KOPT-K1 (cell line): ENCODE measurements around the gene SLC44A1.

Experiments used
- H3K27ac ChIP-seq: fragments of 200-600 bp; sonication (generic); 2 replicates; pipeline ENCODE4 v1.5.1; 2016; ENCODE audit warnings: antibody characterized with exemption, mild to moderate bottlenecking, low read depth, low read length; ENCODE audit not compliant: poor library complexity, severe bottlenecking
- H3K36me3 ChIP-seq: fragments of 200-600 bp; sonication (generic); 2 replicates; pipeline ENCODE4 v1.5.1; 2017; ENCODE audit warnings: antibody characterized with exemption, mild to moderate bottlenecking, low read length, moderate library complexity; ENCODE audit not compliant: insufficient read depth
- H3K9me3 ChIP-seq: fragments of 200-600 bp; sonication (generic); 2 replicates; pipeline ENCODE4 v1.5.1; 2017; ENCODE audit warnings: antibody characterized with exemption, low read length, mild to moderate bottlenecking; ENCODE audit not compliant: insufficient read depth, poor library complexity, severe bottlenecking

Gene SLC44A1

DNA sequence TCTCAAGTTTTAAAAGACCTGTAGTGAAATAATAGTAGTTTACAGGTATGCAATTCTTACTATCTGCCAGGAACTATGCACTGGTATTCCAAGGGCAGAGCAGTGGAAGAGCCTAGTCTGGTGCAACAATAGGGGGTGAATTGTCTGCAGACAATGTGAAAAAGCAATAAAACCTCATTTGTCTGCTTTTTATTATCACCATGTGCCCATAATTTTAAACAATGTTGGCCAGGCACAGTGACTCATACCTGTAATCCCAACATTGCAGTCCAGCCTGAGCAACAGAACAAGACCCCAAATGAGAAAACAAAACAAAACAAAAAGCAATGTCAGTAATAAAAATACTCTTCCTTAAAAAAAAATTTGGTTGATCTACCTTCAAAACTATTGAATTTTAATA lies 12.2 kb upstream of the SLC44A1 start:
- Histone ChIP-seq H3K27ac (no peak overlapping the region), H3K36me3 (no peaks in the 10 kb centered on the region), H3K9me3 (no peaks in the 10 kb centered on the region)

DNA sequence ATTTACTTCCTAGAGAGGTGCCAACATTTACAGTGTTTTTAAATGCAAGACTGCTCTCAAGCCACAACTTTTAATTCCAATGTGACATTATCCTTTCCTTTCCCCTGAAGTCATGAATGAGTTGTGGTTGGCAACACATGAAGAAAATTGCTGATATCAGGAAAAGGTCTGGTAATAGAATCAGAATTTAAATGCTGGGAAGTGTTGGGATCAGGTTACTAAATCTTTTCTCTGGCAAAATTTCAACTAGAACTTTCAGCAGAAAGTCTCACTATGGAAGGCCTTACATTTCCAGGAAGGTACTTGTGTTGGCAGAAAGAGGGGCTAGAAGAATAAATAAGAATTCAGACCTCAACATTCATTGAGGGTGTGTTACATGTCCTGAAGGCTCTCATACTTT lies 10.6 kb upstream of the SLC44A1 start:
- Histone ChIP-seq H3K27ac (no peak overlapping the region), H3K9me3 (no peaks in the 10 kb centered on the region), H3K36me3 (no peaks in the 10 kb centered on the region)

DNA sequence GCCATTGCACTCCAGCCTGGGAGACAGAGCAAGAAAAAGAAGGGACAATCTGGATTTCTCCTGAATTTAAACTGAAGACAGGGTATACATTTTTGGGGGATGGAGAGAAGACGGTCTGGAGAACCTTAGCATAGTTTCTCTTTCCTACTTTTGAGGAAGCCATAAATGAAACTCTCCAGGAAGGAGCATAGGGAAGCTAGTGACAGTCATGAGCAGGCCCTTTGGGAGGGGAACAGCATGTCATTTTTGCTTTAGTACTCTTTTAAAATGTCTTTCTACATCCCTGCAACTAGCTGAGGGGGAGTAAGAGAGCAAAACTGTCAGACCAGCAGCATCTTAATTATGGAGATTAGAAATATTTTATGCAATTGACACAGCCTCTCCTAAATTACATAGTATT lies 8.2 kb upstream of the SLC44A1 start:
- H3K36me3 ChIP-seq, result no peaks in the 10 kb centered on the region
- no peak overlapping the region for H3K27ac ChIP-seq
- H3K9me3 ChIP-seq, result no peaks in the 10 kb centered on the region

DNA sequence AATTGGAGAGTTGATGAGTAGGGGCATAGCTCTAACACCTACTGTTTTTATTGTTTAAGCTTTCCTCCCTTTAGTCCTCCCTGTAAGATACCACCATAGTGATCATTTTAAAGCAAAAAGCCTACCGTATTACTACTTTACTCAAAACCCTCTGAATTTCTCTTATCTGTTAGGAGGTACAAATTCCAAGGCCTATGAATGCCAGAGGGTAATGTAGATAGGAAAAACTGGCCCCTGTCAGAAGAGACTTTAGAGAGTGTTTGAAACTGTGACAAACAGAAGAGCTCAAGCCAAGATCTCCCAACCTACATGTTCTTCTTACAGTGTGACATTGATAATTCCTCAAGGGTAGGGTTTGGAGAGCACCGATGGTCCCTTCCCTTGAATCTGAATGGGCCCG lies 7.2 kb upstream of the SLC44A1 start:
- no peaks in the 10 kb centered on the region for H3K9me3 ChIP-seq
- no peak overlapping the region for H3K27ac ChIP-seq
- H3K36me3 ChIP-seq, result no peaks in the 10 kb centered on the region

DNA sequence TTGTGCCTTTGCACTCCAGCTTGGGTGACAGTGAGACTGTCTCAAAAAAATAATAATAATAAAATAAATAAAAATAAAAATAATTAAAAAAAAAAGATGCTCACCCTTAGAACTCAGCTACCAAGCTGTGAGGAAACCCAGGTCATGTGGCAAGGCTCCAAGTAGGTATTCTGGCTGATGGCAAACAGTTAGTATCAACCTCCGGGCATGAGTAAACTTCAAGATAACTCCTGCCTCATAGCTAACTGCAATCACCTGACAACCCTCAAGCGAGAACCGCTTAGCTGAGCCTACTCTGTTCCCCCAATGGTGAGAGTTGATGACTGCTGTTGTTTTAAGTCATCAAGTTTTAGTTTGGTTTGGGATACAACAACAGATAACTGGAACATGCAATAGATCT lies 6.1 kb upstream of the SLC44A1 start:
- Histone ChIP-seq H3K36me3 (no peaks in the 10 kb centered on the region), H3K27ac (no peak overlapping the region), H3K9me3 (no peaks in the 10 kb centered on the region)

DNA sequence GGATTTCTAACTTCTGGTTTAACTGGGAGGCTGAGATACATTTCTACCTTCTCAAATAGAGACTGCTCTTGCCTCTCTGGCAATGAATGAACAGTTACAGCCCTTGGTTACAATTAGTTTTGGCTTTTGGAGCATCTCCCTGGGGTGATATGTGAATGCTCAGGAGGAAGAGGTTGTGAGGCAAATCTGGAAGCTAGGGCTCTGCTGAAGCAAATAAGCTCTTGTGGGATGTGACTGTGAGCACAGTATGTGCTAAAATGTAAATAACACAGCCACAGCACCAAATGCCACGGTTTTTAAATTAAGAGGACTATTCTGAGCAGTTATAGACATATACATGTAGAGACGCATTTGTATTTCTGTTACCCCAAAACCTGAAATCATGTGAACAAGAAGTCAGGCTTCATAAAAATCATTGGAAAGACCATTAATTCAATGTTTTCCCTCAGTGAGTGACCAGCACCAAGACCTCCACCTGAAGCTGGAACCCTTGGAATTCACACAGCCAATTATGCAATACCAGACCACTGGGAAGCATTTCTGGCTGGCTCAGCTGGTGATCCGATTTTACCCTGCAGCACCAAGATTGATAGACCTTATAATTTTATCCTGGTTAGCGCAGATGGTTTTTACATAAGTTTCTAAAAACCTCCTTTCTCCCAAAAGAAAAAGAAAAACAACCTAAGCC lies 3.0 kb upstream of the SLC44A1 start:
- Histone ChIP-seq H3K27ac (no peak overlapping the region), H3K9me3 (no peaks in the 10 kb centered on the region), H3K36me3 (no peaks in the 10 kb centered on the region)

DNA sequence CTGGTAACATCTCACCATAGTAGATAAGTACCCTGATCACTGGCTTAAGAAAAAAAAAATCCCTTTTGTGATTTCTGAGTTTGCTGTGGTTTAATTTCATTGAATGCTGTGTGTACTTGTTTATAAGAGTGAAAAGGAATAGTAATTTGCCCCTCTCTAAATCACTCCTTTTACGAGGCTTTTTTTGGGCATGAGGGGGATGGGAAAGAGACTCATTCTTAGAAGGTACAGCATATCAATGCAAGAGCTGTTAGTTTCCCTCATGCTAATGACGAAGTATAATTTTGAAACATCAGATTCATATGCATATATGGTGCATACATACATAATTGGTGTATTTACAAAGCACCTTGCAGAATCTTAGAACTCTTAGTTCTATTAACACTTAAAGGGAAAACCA lies 2.4 kb upstream of the SLC44A1 start:
- no peaks in the 10 kb centered on the region for H3K36me3 ChIP-seq
- H3K27ac ChIP-seq, result no peak overlapping the region
- H3K9me3 ChIP-seq, result no peaks in the 10 kb centered on the region

DNA sequence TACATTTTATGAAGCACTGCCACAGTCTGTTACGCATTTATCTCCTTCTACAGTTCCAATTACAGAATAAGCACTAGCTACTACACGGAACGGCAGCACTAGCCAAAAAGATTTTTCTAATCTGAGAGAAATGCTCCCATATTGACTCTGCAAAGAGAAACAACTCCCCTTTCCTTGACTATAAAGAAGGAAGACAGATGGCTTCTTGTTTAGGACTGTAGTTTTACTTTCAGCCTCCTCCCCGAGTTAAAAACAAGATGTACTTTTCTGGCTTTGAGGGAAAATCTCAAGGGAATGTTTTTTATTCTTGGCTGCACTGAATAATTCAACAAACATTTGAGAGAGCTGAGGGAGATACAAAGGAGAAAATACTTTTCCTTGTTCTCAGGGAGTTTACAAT lies 1.9 kb upstream of the SLC44A1 start:
- no peak overlapping the region for H3K27ac ChIP-seq

DNA sequence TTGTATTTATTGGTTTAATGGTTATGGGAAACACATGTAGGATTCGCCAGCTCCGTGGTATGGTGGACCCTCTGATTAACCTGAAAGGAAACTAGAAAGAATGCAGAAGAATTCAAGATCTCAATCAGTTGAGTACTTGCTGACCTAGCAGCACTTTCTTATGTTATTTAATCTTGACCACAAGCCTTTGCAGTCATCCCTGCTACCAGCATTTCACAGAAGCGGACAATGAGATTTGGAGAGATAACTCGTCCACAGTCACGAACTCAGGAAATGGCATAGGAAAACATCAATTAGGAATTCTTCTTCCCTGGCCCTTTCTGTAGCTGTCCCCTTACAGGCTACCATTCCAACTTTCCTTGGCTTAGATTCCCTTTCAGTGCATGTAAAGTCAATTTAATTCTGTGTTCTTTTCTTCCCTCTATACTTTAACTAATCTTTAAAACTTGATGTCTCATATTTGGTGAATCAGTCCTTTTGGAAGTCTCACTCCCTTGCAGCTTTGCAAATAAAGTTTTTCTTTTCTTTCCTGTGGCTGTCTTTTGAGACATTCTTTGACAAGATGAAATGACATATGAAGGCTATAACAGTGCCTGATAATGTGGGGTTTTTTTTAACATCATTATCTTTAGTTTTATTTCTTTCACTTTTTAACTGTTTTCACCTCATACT lies 1.3 kb upstream of the SLC44A1 start:
- H3K9me3 ChIP-seq, result no peaks in the 10 kb centered on the region
- no peaks in the 10 kb centered on the region for H3K36me3 ChIP-seq
- no peak overlapping the region for H3K27ac ChIP-seq

More for the DNA sequence above, 1.9 kb upstream of the SLC44A1 start:
- Histone ChIP-seq H3K36me3 (no peaks in the 10 kb centered on the region), H3K9me3 (no peaks in the 10 kb centered on the region)

DNA sequence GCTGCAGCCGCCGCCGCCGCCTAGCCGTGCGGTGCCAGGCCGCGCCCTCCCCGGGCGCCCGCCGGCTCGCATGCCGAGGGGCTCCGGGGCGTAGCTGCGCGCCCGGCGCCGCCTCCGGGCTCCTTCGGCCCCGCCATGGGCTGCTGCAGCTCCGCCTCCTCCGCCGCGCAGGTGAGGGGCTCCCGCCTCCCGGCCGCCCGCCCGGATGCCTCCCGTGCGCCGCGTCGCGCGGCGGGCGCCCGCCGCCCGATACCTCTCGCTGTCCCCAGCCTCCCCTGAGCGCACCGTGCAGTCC lies 230 bp downstream of the SLC44A1 start:
- H3K36me3 ChIP-seq, result no peaks in the 10 kb centered on the region
- no peak overlapping the region for H3K27ac ChIP-seq
- no peaks in the 10 kb centered on the region for H3K9me3 ChIP-seq

DNA sequence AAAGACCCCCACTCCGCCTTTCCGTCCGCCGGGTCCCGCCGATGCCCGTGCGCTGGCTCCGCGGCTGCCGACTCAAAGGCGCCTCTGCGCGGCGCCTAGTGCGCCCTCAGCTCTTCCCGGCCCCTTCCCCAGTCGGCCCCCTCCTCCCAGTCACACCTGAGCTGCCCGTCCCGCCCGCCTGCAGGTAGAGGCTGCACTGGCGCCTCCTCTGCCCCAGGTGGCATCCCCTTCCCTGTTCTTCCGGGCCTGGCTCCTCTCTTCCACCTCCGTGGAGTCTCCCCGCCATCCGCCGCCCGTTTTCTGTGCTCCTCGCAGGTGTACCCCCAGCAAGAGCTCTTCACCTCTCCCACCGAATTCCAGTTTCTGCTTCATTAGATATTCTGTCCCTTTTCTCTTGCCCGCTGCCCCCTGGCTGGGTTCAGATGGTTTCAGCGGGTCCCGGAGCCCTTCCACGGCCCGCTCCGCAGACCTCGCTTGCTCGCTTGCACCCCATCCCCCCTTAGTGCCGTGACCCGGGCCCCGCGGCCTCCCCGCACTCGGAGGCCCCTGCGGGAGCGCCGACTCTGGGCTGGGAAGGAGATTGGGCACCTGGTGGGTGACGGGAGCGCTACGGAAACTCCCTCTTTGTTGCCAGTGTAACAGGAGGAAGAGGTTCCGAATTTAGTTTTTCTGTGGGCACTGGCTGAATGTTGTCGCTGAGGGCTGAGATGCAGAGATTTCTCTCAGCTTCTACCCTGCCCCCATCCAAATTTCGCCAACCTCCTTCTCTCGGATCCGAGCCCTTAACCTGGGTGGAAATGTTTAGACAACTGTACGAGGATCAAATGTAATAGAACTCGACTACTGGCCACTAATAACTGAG lies 809 bp downstream of the SLC44A1 start:
- H3K27ac ChIP-seq, result no peak overlapping the region
- H3K9me3 ChIP-seq, result no peaks in the 10 kb centered on the region
- H3K36me3 ChIP-seq, result no peaks in the 10 kb centered on the region

DNA sequence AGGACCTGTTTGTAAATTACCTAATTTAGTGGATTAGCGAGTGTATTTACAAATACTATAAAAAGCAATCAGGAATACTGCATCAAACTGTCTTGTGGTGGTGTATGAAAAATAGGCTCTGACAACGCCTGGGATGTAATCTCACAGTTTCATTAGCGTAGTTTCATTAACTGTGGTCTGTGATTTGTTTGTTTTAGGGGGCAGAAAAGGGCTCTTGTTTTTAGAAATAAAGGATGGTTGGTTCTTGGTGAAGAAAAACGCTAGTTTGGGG lies 1.4 kb downstream of the SLC44A1 start:
- Histone ChIP-seq H3K9me3 (no peaks in the 10 kb centered on the region), H3K27ac (no peak overlapping the region), H3K36me3 (no peaks in the 10 kb centered on the region)

DNA sequence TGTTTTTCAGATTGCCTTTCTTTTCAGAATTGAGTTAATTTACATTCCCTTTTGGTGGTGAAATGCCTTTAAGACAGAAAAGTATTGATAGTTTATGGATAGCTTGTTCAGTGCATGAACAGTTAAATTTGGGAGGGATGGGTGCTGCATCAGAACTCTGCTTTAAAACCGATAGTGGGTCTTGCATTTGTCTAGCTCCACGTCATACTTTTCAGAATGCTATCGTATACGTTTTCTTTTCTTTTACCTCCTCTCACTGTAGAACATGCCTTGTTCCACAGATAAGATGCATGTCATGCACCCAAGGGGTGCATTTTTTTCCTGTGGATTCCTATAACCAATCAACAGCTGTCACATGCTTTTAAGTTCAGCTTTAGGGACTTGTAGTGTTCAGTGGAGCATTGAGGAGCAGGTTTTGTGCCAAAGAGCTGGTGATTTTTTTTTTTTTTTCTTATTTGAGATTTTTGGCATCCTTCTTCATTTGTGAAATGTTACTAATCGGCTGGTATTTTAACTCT lies 2.3 kb downstream of the SLC44A1 start:
- Histone ChIP-seq H3K9me3 (no peaks in the 10 kb centered on the region), H3K27ac (no peak overlapping the region), H3K36me3 (no peaks in the 10 kb centered on the region)

DNA sequence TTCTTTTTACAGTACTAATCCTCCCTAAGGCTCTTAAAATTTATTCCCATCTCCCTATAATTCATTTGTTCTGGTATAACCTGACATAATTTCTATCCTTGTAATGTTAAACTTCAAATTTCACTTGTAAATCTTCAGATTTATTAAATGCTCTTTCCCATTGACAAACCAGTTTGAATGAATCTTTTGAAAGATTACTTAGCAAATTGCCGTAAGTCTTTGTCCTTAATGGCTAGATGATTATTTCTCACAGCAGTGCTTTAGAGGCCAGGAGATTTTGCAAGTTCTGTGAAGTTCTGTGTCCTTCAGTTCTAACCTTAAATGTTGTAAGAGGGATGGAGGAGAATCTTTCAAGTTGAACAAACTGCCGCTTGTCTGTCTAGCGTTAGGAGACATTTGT lies 4.2 kb downstream of the SLC44A1 start:
- no peak overlapping the region for H3K27ac ChIP-seq
- no peaks in the 10 kb centered on the region for H3K9me3 ChIP-seq
- no peaks in the 10 kb centered on the region for H3K36me3 ChIP-seq

DNA sequence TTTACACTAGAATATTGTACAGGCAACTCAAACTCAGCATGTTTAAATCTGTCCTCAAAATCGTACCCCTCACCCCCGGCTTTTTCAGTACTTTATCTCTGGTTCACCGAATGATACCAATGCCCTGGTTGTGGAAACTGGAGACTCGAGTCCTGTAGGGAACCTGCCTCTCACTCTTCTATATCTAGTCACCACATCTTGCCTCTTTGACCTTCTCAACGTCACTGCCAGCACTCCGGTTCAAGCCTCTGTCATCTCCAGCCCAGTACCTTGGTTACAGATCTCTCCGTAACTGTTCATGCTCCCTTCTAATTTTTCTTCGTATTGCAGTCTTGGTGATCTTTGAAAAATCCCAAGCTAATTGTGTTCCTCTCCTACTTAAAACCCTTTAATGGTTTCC lies 6.7 kb downstream of the SLC44A1 start:
- Histone ChIP-seq H3K27ac (no peak overlapping the region), H3K36me3 (no peaks in the 10 kb centered on the region), H3K9me3 (no peaks in the 10 kb centered on the region)
